Liver (tissue), 9 donors: ENCODE measurements around the gene AIF1. TPM values are rescaled to one million over a fixed set of nuclear protein-coding genes. Genes with fewer than 3 reads are reported as not detected.

Source experiments
- DNase-seq: peaks from one replicate; pipeline ENCODE4 v3.0.0-alpha.2; 2017; ENCODE audit warnings: low spot score
- H3K27ac ChIP-seq, 2 donors: one replicate each; pipeline ENCODE4 v1.7.0; 2013; ENCODE audit warnings: inconsistent platforms in 2 of 2, low read length in 2 of 2, control low read depth in 1 of 2, low read depth in 1 of 2, mild to moderate bottlenecking in 1 of 2
- H3K27me3 ChIP-seq, 4 donors: one replicate each; pipeline versions ENCODE4 v1.6.1 to v1.7.0; 2013; ENCODE audit warnings: low read length in 3 of 4, inconsistent platforms in 1 of 4, mild to moderate bottlenecking in 1 of 4, moderate library complexity in 1 of 4; ENCODE audit not compliant: control insufficient read depth in 4 of 4, insufficient read depth in 4 of 4
- H3K36me3 ChIP-seq, 4 donors: one replicate each; pipeline versions ENCODE4 v1.6.1 to v1.7.0; 2013; ENCODE audit warnings: low read length in 3 of 4, mild to moderate bottlenecking in 3 of 4, low read depth in 1 of 4, moderate library complexity in 1 of 4; ENCODE audit not compliant: control insufficient read depth in 4 of 4, insufficient read depth in 3 of 4
- H3K4me1 ChIP-seq, 4 donors: one replicate each; pipeline versions ENCODE4 v1.6.1 to v1.7.0; 2013; ENCODE audit warnings: low read length in 3 of 4, mild to moderate bottlenecking in 3 of 4, moderate library complexity in 1 of 4; ENCODE audit not compliant: control insufficient read depth in 4 of 4, insufficient read depth in 4 of 4
- H3K4me3 ChIP-seq, 3 donors: one replicate each; pipeline versions ENCODE4 v1.6.1 to v1.7.0; 2013; ENCODE audit warnings: low read length in 3 of 3, control low read depth in 1 of 3, low read depth in 1 of 3, mild to moderate bottlenecking in 1 of 3
- H3K9ac ChIP-seq, 2 donors: one replicate each; pipeline ENCODE4 v1.7.0; 2013; ENCODE audit warnings: low read length in 2 of 2, mild to moderate bottlenecking in 2 of 2, moderate library complexity in 2 of 2, control low read depth in 1 of 2, low read depth in 1 of 2
- H3K9me3 ChIP-seq, 4 donors: one replicate each; pipeline versions ENCODE4 v1.6.1 to v1.7.0; 2013; ENCODE audit warnings: low read length in 3 of 4; ENCODE audit not compliant: control insufficient read depth in 4 of 4
- EGR1 ChIP-seq, 2 donors: IDR thresholded peaks; 2 replicates each; pipeline ENCODE4 v1.6.1; 2016 to 2018; ENCODE audit warnings: antibody characterized with exemption in 2 of 2, low read depth in 2 of 2
- FOXA1 ChIP-seq: IDR thresholded peaks from 2 replicates; pipeline ENCODE4 v1.6.1; 2016; ENCODE audit warnings: antibody characterized with exemption
- FOXA2 ChIP-seq: IDR thresholded peaks from 2 replicates; pipeline ENCODE4 v1.6.1; 2016; ENCODE audit warnings: antibody characterized with exemption
- GABPA ChIP-seq, 2 donors: IDR thresholded peaks in 1 of 2; conservative IDR thresholded peaks in 1 of 2; 2 replicates each; pipeline ENCODE4 v1.6.1; 2016; ENCODE audit warnings: antibody characterized with exemption in 2 of 2, mild to moderate bottlenecking in 1 of 2, moderate library complexity in 1 of 2
- HNF4A ChIP-seq, 2 donors: conservative IDR thresholded peaks; 2 replicates each; pipeline ENCODE4 v1.6.1; 2016; ENCODE audit warnings: antibody characterized with exemption in 2 of 2, mild to moderate bottlenecking in 2 of 2
- HNF4G ChIP-seq: IDR thresholded peaks from 2 replicates; pipeline ENCODE4 v1.6.1; 2016; ENCODE audit warnings: antibody characterized with exemption
- JUND ChIP-seq, 2 donors: IDR thresholded peaks; 2 replicates each; pipeline ENCODE4 v1.6.1; 2016; ENCODE audit warnings: antibody characterized with exemption in 2 of 2
- NR2F2 ChIP-seq: IDR thresholded peaks from 2 replicates; pipeline ENCODE4 v1.6.1; 2016; ENCODE audit warnings: antibody characterized with exemption
- RAD21 ChIP-seq, 2 donors: IDR thresholded peaks; 2 replicates each; pipeline ENCODE4 v1.6.1; 2016; ENCODE audit warnings: antibody characterized with exemption in 2 of 2, mild to moderate bottlenecking in 2 of 2
- REST ChIP-seq: IDR thresholded peaks from 2 replicates; pipeline ENCODE4 v1.6.1; 2016; ENCODE audit warnings: antibody characterized with exemption, mild to moderate bottlenecking
- RXRA ChIP-seq, 2 donors: IDR thresholded peaks; 2 replicates each; pipeline ENCODE4 v1.6.1; 2017 to 2018; ENCODE audit warnings: antibody characterized with exemption in 2 of 2, mild to moderate bottlenecking in 1 of 2
- SP1 ChIP-seq: IDR thresholded peaks from 2 replicates; pipeline ENCODE4 v1.6.1; 2018; ENCODE audit warnings: antibody characterized with exemption, mild to moderate bottlenecking
- TAF1 ChIP-seq: conservative IDR thresholded peaks from 2 replicates; pipeline ENCODE4 v1.6.1; 2016; ENCODE audit warnings: antibody characterized with exemption, mild to moderate bottlenecking
- YY1 ChIP-seq: IDR thresholded peaks from 2 replicates; pipeline ENCODE4 v1.6.1; 2016; ENCODE audit warnings: antibody characterized with exemption, mild to moderate bottlenecking
- ZBTB33 ChIP-seq: IDR thresholded peaks from 2 replicates; pipeline ENCODE4 v1.6.1; 2016; ENCODE audit warnings: antibody characterized with exemption
- WGBS: extraction: QIAGEN DNeasy Blood & Tissue Kit; methylation state at CpG from one replicate; pipeline ENCODE4 v1.1.7; 2013; 5-methylcytosine and 5-hydroxymethylcytosine counted together
- polyA plus RNA-seq, 2 donors: library from polyadenylated mRNA; stranded (reverse) in 1 of 2; unstranded in 1 of 2; fragments of 200-250 nt in 1 of 2; fragments of >200 nt in 1 of 2; fragmentation: Nextera tagmentation in 1 of 2; extraction: Ambion mirVana in 1 of 2; gene quantifications; one replicate each; pipeline versions ENCODE4 v1.2.1 to v1.2.3, GENCODE V29; 2013 to 2015
- total RNA-seq, 2 donors: library from RNA; depleted of rRNA; stranded (reverse); fragments of >200 nt; gene quantifications; one replicate each; pipeline ENCODE4 v1.2.3, GENCODE V29; 2014
- TF ChIP-seq, protein P1 (sequence below): fragments of 150-350 bp; IDR thresholded peaks from 2 replicates; pipeline ENCODE4 v1.5.1; 2017; ENCODE audit warnings: improper control_type of control experiment, low read depth, low read length; ENCODE audit not compliant: missing input control
- TF ChIP-seq, protein P2 (sequence below): IDR thresholded peaks from 2 replicates; pipeline ENCODE4 v1.6.1; 2016; ENCODE audit warnings: antibody characterized with exemption
- TF ChIP-seq, protein P3 (sequence below): IDR thresholded peaks from 2 replicates; pipeline ENCODE4 v1.6.1; 2016; ENCODE audit warnings: antibody characterized with exemption
- donor health status: healthy.
- donor health status: healthy.
- donor health status: healthy.
- donor health status: healthy.
- donor health status: healthy.

AIF1 gene
- total and polyA plus RNA-seq, 4 donors: 12.2 to 46.8 (median 26.7) TPM

DNA sequence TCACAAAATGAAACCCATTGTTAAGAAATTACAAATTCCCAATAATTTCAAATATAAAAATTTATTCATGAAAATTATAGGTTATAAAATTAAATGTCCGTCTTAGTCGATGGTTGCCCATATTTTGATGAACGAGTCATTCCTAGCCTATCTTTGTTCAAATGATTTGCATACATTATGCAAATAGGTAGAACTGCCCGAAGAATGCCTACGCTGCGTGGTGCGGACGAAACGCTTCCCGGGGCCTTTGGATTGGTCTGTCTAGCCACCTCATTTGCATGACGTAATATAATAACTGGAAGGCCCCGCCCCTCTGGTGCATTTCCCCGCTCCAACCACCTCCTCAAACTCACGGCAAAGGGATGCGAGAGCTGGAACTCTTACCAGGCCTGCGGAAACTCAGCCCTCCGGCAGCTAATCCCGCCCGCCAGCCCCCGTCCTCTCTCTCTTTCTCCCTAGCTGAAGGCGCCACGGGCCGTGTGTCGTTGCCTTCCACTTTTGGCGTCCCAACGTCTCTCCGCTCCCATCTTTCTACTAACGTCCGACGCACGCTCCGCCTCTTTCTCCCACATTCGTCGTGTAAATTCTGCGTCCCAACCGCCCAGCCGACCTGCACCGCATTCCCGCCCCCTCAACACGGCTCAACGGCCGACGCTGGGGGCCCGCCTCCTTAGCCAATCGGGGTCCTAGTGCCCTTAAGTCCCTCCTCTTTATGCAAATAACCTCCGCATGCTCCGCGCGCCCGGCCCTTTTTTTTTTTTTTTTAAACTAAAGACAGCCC is 5.0 kb downstream of the AIF1 start:
- Histone ChIP-seq H3K4me3 (peak overlapping the region; percentile 59 to 76 (median 71)), H3K36me3 (peaks cover under 1 to 16% (median 12%) of the 10 kb centered on the region in 4 donors), H3K27me3 (no peaks in the 10 kb centered on the region), H3K4me1 (peaks cover 7 to 19% (median 10%) of the 10 kb centered on the region in 4 donors), H3K9ac (peak overlapping the region; percentile 0 to 42), H3K27ac (peak overlapping the region; percentile 93 to 96), H3K9me3 (no peaks in the 10 kb centered on the region)
- TF ChIP-seq FOXA1 (no peak), HNF4G (no peak), HNF4A (conservative IDR thresholded peaks at IDR 0.05) (peak; percentile 1 to 26), REST (peak; percentile 86), EGR1 (IDR thresholded peaks at IDR 0.05; ENCODE audit: low read depth in 2 of 2) (peak; percentile 98 to 99), JUND (IDR thresholded peaks at IDR 0.05) (peak in 1 of 2 donors; percentile 55), SP1 (peak; percentile 93), NR2F2 (peak; percentile 43), YY1 (peak; percentile 90), RAD21 (IDR thresholded peaks at IDR 0.05) (no peak), ZBTB33 (peak; percentile 90), GABPA (IDR thresholded peaks at IDR 0.05 in 1 of 2, conservative IDR thresholded peaks at IDR 0.05 in 1 of 2) (peak; percentile 14 to 69), TAF1 (peak; percentile 65), RXRA (IDR thresholded peaks at IDR 0.05) (peak; percentile 34 to 42), FOXA2 (no peak)
- TF ChIP-seq, protein P1, sequence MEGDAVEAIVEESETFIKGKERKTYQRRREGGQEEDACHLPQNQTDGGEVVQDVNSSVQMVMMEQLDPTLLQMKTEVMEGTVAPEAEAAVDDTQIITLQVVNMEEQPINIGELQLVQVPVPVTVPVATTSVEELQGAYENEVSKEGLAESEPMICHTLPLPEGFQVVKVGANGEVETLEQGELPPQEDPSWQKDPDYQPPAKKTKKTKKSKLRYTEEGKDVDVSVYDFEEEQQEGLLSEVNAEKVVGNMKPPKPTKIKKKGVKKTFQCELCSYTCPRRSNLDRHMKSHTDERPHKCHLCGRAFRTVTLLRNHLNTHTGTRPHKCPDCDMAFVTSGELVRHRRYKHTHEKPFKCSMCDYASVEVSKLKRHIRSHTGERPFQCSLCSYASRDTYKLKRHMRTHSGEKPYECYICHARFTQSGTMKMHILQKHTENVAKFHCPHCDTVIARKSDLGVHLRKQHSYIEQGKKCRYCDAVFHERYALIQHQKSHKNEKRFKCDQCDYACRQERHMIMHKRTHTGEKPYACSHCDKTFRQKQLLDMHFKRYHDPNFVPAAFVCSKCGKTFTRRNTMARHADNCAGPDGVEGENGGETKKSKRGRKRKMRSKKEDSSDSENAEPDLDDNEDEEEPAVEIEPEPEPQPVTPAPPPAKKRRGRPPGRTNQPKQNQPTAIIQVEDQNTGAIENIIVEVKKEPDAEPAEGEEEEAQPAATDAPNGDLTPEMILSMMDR: no peak
- TF ChIP-seq, protein P2, sequence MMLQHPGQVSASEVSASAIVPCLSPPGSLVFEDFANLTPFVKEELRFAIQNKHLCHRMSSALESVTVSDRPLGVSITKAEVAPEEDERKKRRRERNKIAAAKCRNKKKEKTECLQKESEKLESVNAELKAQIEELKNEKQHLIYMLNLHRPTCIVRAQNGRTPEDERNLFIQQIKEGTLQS: peak; percentile 22
- TF ChIP-seq, protein P3, sequence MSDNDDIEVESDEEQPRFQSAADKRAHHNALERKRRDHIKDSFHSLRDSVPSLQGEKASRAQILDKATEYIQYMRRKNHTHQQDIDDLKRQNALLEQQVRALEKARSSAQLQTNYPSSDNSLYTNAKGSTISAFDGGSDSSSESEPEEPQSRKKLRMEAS: peak; percentile 85
- peak; percentile 95 for DNase-seq
- WGBS: under 1% methylated on average over 50 of the region's 50 CpGs
